WTC11 (cell line): Measurements from ENCODE around the gene NEO1. TPM values are rescaled to one million over a fixed set of nuclear protein-coding genes. Genes with fewer than 3 reads are reported as not detected.

Source experiments
- ATAC-seq: fragments of 200-7000 bp; cut with Tn5 transposase; 2 replicates; pipeline ENCODE4 v1.10.0; 2021; ENCODE audit warnings: mild to moderate bottlenecking, moderate library complexity
- CTCF ChIA-PET: fragments of 300-600 bp; sonication (Branson Sonifier 250); formaldehyde crosslinking; loops from one replicate; lab custom pipeline; 2021; ENCODE audit warnings: antibody characterized with exemption; lab: Charles Lee
- POLR2A ChIA-PET: fragments of 350-600 bp; sonication (Branson Sonifier 250); formaldehyde crosslinking; loops from one replicate; lab custom pipeline; 2021; ENCODE audit warnings: antibody characterized with exemption; lab: Charles Lee
- DNase-seq: peaks from one replicate; pipeline ENCODE4 v3.0.0; 2021; ENCODE audit warnings: low spot score
- H3K27ac Mint-ChIP-seq: 2 replicates; pipeline ENCODE4 v1.8.0; 2021; ENCODE audit warnings: mixed read lengths
- H3K27me3 Mint-ChIP-seq: 2 replicates; pipeline ENCODE4 v1.8.0; 2021; ENCODE audit warnings: low read depth, mild to moderate bottlenecking, moderate library complexity, mixed read lengths
- H3K36me3 Mint-ChIP-seq: 2 replicates; pipeline ENCODE4 v1.8.0; 2021; ENCODE audit warnings: mixed read lengths
- H3K4me1 Mint-ChIP-seq: 2 replicates; pipeline ENCODE4 v1.8.0; 2022; ENCODE audit warnings: mixed read lengths
- H3K4me3 Mint-ChIP-seq: 2 replicates; pipeline ENCODE4 v1.8.0; 2021; ENCODE audit warnings: mild to moderate bottlenecking, moderate library complexity, mixed read lengths
- H3K9me3 Mint-ChIP-seq: 2 replicates; pipeline ENCODE4 v1.8.0; 2021; ENCODE audit warnings: mixed read lengths
- JUN ChIP-seq: sonication (generic); formaldehyde crosslinking; IDR thresholded peaks from 2 replicates; pipeline ENCODE4 v1.8.0; 2023; ENCODE audit warnings: mild to moderate bottlenecking, missing genetic modification reagents
- NR3C1 ChIP-seq: sonication (generic); formaldehyde crosslinking; conservative IDR thresholded peaks from 2 replicates; pipeline ENCODE4 v1.8.1; 2023; ENCODE audit warnings: low read depth, mild to moderate bottlenecking, missing genetic modification reagents
- SP1 ChIP-seq: sonication (generic); formaldehyde crosslinking; conservative IDR thresholded peaks from 2 replicates; pipeline ENCODE4 v1.8.1; 2022; ENCODE audit warnings: missing genetic modification reagents
- TCF7 ChIP-seq: sonication (generic); formaldehyde crosslinking; IDR thresholded peaks from 2 replicates; pipeline ENCODE4 v1.8.0; 2022; ENCODE audit warnings: mild to moderate bottlenecking, low read depth, missing genetic modification reagents, moderate library complexity
- TEAD4 ChIP-seq: sonication (generic); formaldehyde crosslinking; IDR thresholded peaks from 2 replicates; pipeline ENCODE4 v1.8.0; 2022; ENCODE audit warnings: mild to moderate bottlenecking, missing genetic modification reagents
- total RNA-seq: library from RNA; stranded (reverse); gene quantifications from 3 replicates; pipeline ENCODE4 v1.2.3, GENCODE V29; 2021
- TF ChIP-seq, protein P1 (sequence below): sonication (generic); formaldehyde crosslinking; IDR thresholded peaks from 2 replicates; pipeline ENCODE4 v1.8.1; 2023; ENCODE audit warnings: mild to moderate bottlenecking, missing genetic modification reagents, borderline replicate concordance
- TF ChIP-seq, protein P2 (sequence below): sonication (generic); formaldehyde crosslinking; IDR thresholded peaks from 2 replicates; pipeline ENCODE4 v1.8.1; 2023; ENCODE audit warnings: mild to moderate bottlenecking, missing genetic modification reagents, moderate library complexity
- TF ChIP-seq, protein P3 (sequence below): sonication (generic); formaldehyde crosslinking; IDR thresholded peaks from 2 replicates; pipeline ENCODE4 v1.8.1; 2022; ENCODE audit warnings: missing genetic modification reagents, borderline replicate concordance
- TF ChIP-seq, protein P4 (sequence below): sonication (generic); formaldehyde crosslinking; IDR thresholded peaks from 2 replicates; pipeline ENCODE4 v1.8.1; 2023; ENCODE audit warnings: mild to moderate bottlenecking, missing genetic modification reagents
- TF ChIP-seq, protein P5 (sequence below): sonication (generic); formaldehyde crosslinking; IDR thresholded peaks from 2 replicates; pipeline ENCODE4 v1.8.1; 2022; ENCODE audit warnings: mild to moderate bottlenecking, moderate library complexity, missing genetic modification reagents
- TF ChIP-seq, protein P6 (sequence below): sonication (generic); formaldehyde crosslinking; conservative IDR thresholded peaks from 2 replicates; pipeline ENCODE4 v1.8.1; 2022; ENCODE audit warnings: mild to moderate bottlenecking, missing genetic modification reagents
- TF ChIP-seq, protein P7 (sequence below): fragments of 250-450 bp; sonication (Bioruptor Pico); IDR thresholded peaks from 2 replicates; pipeline ENCODE4 v1.9.0; 2021; ENCODE audit warnings: mild to moderate bottlenecking, borderline replicate concordance
- TF ChIP-seq, protein P8 (sequence below): sonication (generic); formaldehyde crosslinking; IDR thresholded peaks from 2 replicates; pipeline ENCODE4 v1.8.0; 2023; ENCODE audit warnings: missing genetic modification reagents
- TF ChIP-seq, protein P9 (sequence below): fragments of 250-450 bp; sonication (Bioruptor Pico); IDR thresholded peaks from 2 replicates; pipeline ENCODE4 v1.9.0; 2021; ENCODE audit warnings: moderate library complexity, mild to moderate bottlenecking, inconsistent platforms, borderline replicate concordance

The NEO1 gene
- total RNA-seq, 1 experiment from 2014 or later = 37.1 TPM

DNA sequence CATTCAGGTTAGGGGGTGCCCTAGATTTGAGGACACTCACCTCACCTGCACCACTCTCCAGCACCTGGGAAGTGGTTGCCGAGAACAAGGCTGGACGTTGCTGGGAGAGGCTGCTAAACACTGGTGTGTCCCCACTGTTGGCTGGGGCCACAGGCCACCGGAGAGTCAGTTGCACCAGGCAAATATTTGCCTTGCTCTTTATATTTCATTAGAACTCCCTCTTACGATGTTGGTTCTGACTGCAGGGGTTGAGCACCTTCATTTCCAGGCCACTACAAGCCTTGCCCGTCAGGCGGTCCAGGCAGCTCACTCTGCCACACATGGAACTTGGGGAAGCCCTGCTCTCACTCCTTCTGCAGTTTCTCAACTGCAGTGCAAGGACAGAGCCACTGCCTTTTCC lies 285.8 kb downstream of the NEO1 start (continued):
- TF ChIP-seq, protein P1, sequence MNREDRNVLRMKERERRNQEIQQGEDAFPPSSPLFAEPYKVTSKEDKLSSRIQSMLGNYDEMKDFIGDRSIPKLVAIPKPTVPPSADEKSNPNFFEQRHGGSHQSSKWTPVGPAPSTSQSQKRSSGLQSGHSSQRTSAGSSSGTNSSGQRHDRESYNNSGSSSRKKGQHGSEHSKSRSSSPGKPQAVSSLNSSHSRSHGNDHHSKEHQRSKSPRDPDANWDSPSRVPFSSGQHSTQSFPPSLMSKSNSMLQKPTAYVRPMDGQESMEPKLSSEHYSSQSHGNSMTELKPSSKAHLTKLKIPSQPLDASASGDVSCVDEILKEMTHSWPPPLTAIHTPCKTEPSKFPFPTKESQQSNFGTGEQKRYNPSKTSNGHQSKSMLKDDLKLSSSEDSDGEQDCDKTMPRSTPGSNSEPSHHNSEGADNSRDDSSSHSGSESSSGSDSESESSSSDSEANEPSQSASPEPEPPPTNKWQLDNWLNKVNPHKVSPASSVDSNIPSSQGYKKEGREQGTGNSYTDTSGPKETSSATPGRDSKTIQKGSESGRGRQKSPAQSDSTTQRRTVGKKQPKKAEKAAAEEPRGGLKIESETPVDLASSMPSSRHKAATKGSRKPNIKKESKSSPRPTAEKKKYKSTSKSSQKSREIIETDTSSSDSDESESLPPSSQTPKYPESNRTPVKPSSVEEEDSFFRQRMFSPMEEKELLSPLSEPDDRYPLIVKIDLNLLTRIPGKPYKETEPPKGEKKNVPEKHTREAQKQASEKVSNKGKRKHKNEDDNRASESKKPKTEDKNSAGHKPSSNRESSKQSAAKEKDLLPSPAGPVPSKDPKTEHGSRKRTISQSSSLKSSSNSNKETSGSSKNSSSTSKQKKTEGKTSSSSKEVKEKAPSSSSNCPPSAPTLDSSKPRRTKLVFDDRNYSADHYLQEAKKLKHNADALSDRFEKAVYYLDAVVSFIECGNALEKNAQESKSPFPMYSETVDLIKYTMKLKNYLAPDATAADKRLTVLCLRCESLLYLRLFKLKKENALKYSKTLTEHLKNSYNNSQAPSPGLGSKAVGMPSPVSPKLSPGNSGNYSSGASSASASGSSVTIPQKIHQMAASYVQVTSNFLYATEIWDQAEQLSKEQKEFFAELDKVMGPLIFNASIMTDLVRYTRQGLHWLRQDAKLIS = no peak
- TF ChIP-seq, all 79 proteins: peak for 0

DNA sequence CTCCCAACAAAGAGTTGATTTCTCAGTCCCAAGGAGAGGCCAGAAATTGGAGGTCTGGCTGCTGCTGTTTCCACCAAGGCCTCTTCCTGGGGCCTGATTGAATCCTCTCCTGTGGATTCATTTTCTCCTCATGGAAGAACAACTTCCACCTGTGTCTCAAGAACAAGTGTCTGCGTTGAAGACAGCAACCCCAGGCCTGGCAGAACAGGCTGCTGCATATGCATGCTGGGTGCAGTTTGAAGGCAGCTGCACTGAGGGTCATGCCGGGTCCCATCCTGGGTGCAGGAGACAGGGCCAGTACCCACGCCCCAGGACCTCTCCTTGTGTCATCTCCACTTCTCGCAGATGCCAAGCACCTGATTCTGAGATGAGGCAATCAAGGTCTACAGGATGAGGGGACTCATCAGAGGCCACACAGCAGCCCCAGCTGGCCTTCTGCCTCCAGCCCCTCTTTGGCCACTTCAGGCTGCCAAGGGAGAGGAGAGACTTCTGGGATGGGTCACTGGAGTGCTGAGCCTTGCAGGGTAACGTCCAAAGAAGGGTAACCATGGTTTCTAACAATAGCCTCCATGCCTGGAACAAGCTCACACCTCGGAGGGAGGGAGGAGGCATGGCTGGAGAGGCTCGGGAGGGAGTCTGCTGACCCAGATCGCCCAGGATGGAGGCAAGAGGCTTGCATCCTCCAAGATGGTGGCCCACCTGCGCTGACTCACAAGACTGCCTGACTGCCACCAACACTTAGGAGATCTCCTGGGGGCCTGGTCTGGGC lies 286.5 kb downstream of the NEO1 start:
- no peak overlapping the region for H3K4me3 Mint-ChIP-seq
- POLR2A ChIA-PET = no interaction called here
- no peak for DNase-seq
- no peak for ATAC-seq
- TF ChIP-seq TEAD4 = no peak
- TF ChIP-seq, protein P2, sequence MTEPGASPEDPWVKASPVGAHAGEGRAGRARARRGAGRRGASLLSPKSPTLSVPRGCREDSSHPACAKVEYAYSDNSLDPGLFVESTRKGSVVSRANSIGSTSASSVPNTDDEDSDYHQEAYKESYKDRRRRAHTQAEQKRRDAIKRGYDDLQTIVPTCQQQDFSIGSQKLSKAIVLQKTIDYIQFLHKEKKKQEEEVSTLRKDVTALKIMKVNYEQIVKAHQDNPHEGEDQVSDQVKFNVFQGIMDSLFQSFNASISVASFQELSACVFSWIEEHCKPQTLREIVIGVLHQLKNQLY (CRISPR knock-in tag) = no peak
- TF ChIP-seq, protein P3, sequence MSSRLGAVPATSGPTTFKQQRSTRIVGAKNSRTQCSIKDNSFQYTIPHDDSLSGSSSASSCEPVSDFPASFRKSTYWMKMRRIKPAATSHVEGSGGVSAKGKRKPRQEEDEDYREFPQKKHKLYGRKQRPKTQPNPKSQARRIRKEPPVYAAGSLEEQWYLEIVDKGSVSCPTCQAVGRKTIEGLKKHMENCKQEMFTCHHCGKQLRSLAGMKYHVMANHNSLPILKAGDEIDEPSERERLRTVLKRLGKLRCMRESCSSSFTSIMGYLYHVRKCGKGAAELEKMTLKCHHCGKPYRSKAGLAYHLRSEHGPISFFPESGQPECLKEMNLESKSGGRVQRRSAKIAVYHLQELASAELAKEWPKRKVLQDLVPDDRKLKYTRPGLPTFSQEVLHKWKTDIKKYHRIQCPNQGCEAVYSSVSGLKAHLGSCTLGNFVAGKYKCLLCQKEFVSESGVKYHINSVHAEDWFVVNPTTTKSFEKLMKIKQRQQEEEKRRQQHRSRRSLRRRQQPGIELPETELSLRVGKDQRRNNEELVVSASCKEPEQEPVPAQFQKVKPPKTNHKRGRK (CRISPR knock-in tag) = no peak
- TF ChIP-seq, protein P4, sequence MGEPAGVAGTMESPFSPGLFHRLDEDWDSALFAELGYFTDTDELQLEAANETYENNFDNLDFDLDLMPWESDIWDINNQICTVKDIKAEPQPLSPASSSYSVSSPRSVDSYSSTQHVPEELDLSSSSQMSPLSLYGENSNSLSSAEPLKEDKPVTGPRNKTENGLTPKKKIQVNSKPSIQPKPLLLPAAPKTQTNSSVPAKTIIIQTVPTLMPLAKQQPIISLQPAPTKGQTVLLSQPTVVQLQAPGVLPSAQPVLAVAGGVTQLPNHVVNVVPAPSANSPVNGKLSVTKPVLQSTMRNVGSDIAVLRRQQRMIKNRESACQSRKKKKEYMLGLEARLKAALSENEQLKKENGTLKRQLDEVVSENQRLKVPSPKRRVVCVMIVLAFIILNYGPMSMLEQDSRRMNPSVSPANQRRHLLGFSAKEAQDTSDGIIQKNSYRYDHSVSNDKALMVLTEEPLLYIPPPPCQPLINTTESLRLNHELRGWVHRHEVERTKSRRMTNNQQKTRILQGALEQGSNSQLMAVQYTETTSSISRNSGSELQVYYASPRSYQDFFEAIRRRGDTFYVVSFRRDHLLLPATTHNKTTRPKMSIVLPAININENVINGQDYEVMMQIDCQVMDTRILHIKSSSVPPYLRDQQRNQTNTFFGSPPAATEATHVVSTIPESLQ (CRISPR knock-in tag) = no peak
- H3K27ac Mint-ChIP-seq = no peak overlapping the region
- H3K4me1 Mint-ChIP-seq = no peaks in the 10 kb centered on the region
- no peaks in the 10 kb centered on the region for H3K27me3 Mint-ChIP-seq
- peaks cover 9% of the 10 kb centered on the region for H3K9me3 Mint-ChIP-seq
- CTCF ChIA-PET = no interaction called here
- H3K36me3 Mint-ChIP-seq = peaks cover 14% of the 10 kb centered on the region

DNA sequence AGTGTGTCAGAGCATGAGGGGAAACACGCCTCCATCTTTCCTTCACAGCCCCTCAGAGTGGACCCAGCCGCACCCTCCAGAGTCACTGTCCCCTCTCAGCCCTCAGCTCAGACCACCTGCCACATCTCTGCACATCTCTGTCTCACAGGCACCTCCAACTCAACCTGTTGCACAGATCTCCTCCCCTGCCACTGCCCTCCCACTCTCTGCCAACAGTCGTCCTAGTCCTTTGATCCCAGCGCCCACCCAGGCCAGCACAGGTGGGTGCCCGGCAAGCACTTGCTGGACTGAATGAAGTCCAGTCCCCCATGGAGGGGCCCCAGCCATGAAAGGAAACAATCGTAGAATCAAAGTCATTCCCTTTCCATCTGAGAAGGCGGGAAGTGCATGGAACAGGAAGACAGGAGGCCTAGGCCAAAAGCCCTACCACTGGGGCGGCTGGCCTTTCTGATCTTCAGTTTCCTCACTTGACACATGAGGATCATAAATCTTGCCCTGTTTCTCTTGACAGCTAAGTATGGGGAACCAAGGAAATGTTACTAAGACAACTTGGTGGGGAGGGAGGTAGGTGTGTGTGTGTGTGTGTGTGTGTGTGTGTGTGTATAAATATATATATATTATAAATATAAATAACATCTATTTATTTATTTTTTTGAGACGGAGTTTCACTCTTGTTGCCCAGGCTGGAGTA lies 288.4 kb downstream of the NEO1 start:
- DNase-seq (no peak), ATAC-seq (no peak)
- Mint-ChIP-seq H3K27me3 (no peaks in the 10 kb centered on the region), H3K4me3 (no peak overlapping the region), H3K36me3 (peaks cover 14% of the 10 kb centered on the region), H3K27ac (no peak overlapping the region), H3K4me1 (no peaks in the 10 kb centered on the region), H3K9me3 (peaks cover 9% of the 10 kb centered on the region)
- CTCF ChIA-PET = interaction anchor here (1.0 kb wide), 1 partner anchor 619 kb away, joined by 3 read pairs; no protein-coding TSS in a partner anchor
- POLR2A ChIA-PET = no interaction called here
- no peak for TF ChIP-seq NR3C1 (CRISPR knock-in tag)
- TF ChIP-seq, protein P5, sequence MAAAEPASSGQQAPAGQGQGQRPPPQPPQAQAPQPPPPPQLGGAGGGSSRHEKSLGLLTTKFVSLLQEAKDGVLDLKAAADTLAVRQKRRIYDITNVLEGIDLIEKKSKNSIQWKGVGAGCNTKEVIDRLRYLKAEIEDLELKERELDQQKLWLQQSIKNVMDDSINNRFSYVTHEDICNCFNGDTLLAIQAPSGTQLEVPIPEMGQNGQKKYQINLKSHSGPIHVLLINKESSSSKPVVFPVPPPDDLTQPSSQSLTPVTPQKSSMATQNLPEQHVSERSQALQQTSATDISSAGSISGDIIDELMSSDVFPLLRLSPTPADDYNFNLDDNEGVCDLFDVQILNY (CRISPR knock-in tag) = no peak
- TF ChIP-seq, protein P6, sequence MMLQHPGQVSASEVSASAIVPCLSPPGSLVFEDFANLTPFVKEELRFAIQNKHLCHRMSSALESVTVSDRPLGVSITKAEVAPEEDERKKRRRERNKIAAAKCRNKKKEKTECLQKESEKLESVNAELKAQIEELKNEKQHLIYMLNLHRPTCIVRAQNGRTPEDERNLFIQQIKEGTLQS (CRISPR knock-in tag) = no peak
- no peak for TF ChIP-seq SP1 (CRISPR knock-in tag)
- TF ChIP-seq, protein P7, sequence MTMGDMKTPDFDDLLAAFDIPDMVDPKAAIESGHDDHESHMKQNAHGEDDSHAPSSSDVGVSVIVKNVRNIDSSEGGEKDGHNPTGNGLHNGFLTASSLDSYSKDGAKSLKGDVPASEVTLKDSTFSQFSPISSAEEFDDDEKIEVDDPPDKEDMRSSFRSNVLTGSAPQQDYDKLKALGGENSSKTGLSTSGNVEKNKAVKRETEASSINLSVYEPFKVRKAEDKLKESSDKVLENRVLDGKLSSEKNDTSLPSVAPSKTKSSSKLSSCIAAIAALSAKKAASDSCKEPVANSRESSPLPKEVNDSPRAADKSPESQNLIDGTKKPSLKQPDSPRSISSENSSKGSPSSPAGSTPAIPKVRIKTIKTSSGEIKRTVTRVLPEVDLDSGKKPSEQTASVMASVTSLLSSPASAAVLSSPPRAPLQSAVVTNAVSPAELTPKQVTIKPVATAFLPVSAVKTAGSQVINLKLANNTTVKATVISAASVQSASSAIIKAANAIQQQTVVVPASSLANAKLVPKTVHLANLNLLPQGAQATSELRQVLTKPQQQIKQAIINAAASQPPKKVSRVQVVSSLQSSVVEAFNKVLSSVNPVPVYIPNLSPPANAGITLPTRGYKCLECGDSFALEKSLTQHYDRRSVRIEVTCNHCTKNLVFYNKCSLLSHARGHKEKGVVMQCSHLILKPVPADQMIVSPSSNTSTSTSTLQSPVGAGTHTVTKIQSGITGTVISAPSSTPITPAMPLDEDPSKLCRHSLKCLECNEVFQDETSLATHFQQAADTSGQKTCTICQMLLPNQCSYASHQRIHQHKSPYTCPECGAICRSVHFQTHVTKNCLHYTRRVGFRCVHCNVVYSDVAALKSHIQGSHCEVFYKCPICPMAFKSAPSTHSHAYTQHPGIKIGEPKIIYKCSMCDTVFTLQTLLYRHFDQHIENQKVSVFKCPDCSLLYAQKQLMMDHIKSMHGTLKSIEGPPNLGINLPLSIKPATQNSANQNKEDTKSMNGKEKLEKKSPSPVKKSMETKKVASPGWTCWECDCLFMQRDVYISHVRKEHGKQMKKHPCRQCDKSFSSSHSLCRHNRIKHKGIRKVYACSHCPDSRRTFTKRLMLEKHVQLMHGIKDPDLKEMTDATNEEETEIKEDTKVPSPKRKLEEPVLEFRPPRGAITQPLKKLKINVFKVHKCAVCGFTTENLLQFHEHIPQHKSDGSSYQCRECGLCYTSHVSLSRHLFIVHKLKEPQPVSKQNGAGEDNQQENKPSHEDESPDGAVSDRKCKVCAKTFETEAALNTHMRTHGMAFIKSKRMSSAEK (CRISPR knock-in tag) = no peak
- TF ChIP-seq JUN (CRISPR knock-in tag) = no peak
- no peak for TF ChIP-seq TCF7 (CRISPR knock-in tag)
- TF ChIP-seq, protein P8, sequence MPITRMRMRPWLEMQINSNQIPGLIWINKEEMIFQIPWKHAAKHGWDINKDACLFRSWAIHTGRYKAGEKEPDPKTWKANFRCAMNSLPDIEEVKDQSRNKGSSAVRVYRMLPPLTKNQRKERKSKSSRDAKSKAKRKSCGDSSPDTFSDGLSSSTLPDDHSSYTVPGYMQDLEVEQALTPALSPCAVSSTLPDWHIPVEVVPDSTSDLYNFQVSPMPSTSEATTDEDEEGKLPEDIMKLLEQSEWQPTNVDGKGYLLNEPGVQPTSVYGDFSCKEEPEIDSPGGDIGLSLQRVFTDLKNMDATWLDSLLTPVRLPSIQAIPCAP (CRISPR knock-in tag) = no peak
- TF ChIP-seq, protein P9, sequence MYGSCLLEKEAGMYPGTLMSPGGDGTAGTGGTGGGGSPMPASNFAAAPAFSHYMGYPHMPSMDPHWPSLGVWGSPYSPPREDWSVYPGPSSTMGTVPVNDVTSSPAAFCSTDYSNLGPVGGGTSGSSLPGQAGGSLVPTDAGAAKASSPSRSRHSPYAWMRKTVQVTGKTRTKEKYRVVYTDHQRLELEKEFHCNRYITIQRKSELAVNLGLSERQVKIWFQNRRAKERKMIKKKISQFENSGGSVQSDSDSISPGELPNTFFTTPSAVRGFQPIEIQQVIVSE (CRISPR knock-in tag) = no peak
